Measurements from ENCODE around the gene GATA2. TPM values are rescaled to one million over a fixed set of nuclear protein-coding genes. Genes with fewer than 3 reads are reported as not detected.

The GATA2 gene
- total and polyA plus RNA-seq, 2 of the 8 experiments (the other 6 are each of a cell fraction or from before 2014, with no cell fraction given): 0.03 to 0.30 TPM

- no peak for TF ChIP-seq HDAC6 (IDR thresholded peaks at IDR 0.05; ENCODE audit: low read depth, low read length)
- no peak for TF ChIP-seq SIRT6 (IDR thresholded peaks at IDR 0.05; ENCODE audit: low read length)
- TF ChIP-seq RNF2 (IDR thresholded peaks at IDR 0.05; ENCODE audit: borderline replicate concordance, low read depth, low read length, missing control alignments, poor library complexity, severe bottlenecking): peak; percentile 83
- no peak for TF ChIP-seq TAF7 (optimal IDR thresholded peaks at IDR 0.05; ENCODE audit: borderline replicate concordance, low read depth, low read length)
These were observed 2.9 kb downstream of the GATA2 start (continued) for GRCh38 chr3:128489927-128490649.
